Naive thymus-derived CD4-positive, alpha-beta T cell (primary cell): ENCODE measurements around the gene MRPL20. TPM values are rescaled to one million over a fixed set of nuclear protein-coding genes. Genes with fewer than 3 reads are reported as not detected.

Source experiments
- ATAC-seq: fragments of 150-1000 bp; cut with Tn5 transposase; 2 replicates; pipeline ENCODE4 v1.10.0; 2021; ENCODE audit warnings: mild to moderate bottlenecking, moderate library complexity
- CTCF ChIA-PET: fragments of 350-600 bp; sonication (Branson Sonifier 250); formaldehyde crosslinking; loops from one replicate; lab custom pipeline; 2021; ENCODE audit warnings: antibody characterized with exemption; lab: Charles Lee
- POLR2A ChIA-PET: fragments of 350-600 bp; sonication (Branson Sonifier 250); formaldehyde crosslinking; loops from one replicate; lab custom pipeline; 2021; ENCODE audit warnings: antibody characterized with exemption, inconsistent platforms; lab: Charles Lee
- DNase-seq, 9 donors: peaks; one replicate each; pipeline versions ENCODE4 v3.0.0 to v3.0.0-alpha.2; 2020 to 2022; ENCODE audit warnings: mixed read lengths in 1 of 9
- H3K27ac ChIP-seq: one replicate; pipeline ENCODE4 v1.7.0; 2013; ENCODE audit warnings: mild to moderate bottlenecking, low read depth, low read length, moderate library complexity
- H3K27me3 ChIP-seq, 2 donors: one replicate each; pipeline ENCODE4 v1.7.0; 2013; ENCODE audit warnings: low read length in 2 of 2, mild to moderate bottlenecking in 2 of 2, moderate library complexity in 2 of 2; ENCODE audit not compliant: control insufficient read depth in 2 of 2, insufficient read depth in 2 of 2
- H3K36me3 ChIP-seq, 3 experiments: 1 replicate in 2 of 3; 2 replicates in 1 of 3; pipeline ENCODE4 v1.7.0; 2013; ENCODE audit warnings: low read length in 3 of 3, mild to moderate bottlenecking in 3 of 3, moderate library complexity in 1 of 3; ENCODE audit not compliant: insufficient read depth in 3 of 3, control insufficient read depth in 2 of 3
- H3K4me1 ChIP-seq, 2 donors: one replicate each; pipeline ENCODE4 v1.7.0; 2013; ENCODE audit warnings: low read length in 2 of 2, mild to moderate bottlenecking in 2 of 2, moderate library complexity in 1 of 2; ENCODE audit not compliant: control insufficient read depth in 2 of 2, insufficient read depth in 2 of 2
- H3K4me3 ChIP-seq: 2 replicates; pipeline ENCODE4 v1.7.0; 2013; ENCODE audit warnings: mild to moderate bottlenecking, low read length
- H3K9me3 ChIP-seq, 3 experiments: 1 replicate in 2 of 3; 2 replicates in 1 of 3; pipeline ENCODE4 v1.7.0; 2013; ENCODE audit warnings: low read length in 3 of 3; ENCODE audit not compliant: control insufficient read depth in 2 of 3
- H3K27ac Mint-ChIP-seq, 9 donors: one replicate each; pipeline ENCODE4 v1.8.0; 2020 to 2022; ENCODE audit warnings: mixed read lengths in 9 of 9, mild to moderate bottlenecking in 8 of 9, moderate library complexity in 5 of 9, inconsistent platforms in 2 of 9
- H3K27me3 Mint-ChIP-seq, 5 donors: one replicate each; pipeline ENCODE4 v1.8.0; 2021 to 2022; ENCODE audit warnings: mixed read lengths in 5 of 5, mild to moderate bottlenecking in 1 of 5
- H3K36me3 Mint-ChIP-seq, 5 donors: one replicate each; pipeline ENCODE4 v1.8.0; 2020 to 2022; ENCODE audit warnings: mixed read lengths in 5 of 5, mild to moderate bottlenecking in 3 of 5, inconsistent platforms in 1 of 5
- H3K4me1 Mint-ChIP-seq, 7 donors: one replicate each; pipeline ENCODE4 v1.8.0; 2020 to 2022; ENCODE audit warnings: mixed read lengths in 7 of 7, mild to moderate bottlenecking in 3 of 7, inconsistent platforms in 1 of 7
- H3K4me3 Mint-ChIP-seq, 10 donors: one replicate each; pipeline ENCODE4 v1.8.0; 2020 to 2022; ENCODE audit warnings: mild to moderate bottlenecking in 10 of 10, mixed read lengths in 10 of 10, moderate library complexity in 6 of 10, inconsistent platforms in 2 of 10
- H3K9me3 Mint-ChIP-seq, 11 donors: one replicate each; pipeline ENCODE4 v1.8.0; 2020 to 2022; ENCODE audit warnings: mixed read lengths in 11 of 11, mild to moderate bottlenecking in 4 of 11, inconsistent platforms in 1 of 11, moderate library complexity in 1 of 11
- intact Hi-C, 2 donors: fragments of 100-400 bp; cut with micrococcal nuclease; formaldehyde crosslinking; loops; one replicate each; pipeline ENCODE4 v1.15.1; 2023
- polyA plus RNA-seq, 2 donors: library from polyadenylated mRNA; unstranded; fragments of 300-500 nt; fragmentation: Illumina TruSeq; gene quantifications; one replicate each; pipeline ENCODE4 v1.2.3, GENCODE V29; 2021
- total RNA-seq, 6 experiments: library from RNA in 5 of 6; stranded (reverse) in 5 of 6; gene quantifications; 1 replicate in 5 of 6; 2 replicates in 1 of 6; pipeline ENCODE4 v1.2.3 and lab custom pipeline; 2021 to 2026

The MRPL20 gene
- total and polyA plus RNA-seq, 7 experiments from 2014 or later = 91.2 to 239 (median 134) TPM

DNA sequence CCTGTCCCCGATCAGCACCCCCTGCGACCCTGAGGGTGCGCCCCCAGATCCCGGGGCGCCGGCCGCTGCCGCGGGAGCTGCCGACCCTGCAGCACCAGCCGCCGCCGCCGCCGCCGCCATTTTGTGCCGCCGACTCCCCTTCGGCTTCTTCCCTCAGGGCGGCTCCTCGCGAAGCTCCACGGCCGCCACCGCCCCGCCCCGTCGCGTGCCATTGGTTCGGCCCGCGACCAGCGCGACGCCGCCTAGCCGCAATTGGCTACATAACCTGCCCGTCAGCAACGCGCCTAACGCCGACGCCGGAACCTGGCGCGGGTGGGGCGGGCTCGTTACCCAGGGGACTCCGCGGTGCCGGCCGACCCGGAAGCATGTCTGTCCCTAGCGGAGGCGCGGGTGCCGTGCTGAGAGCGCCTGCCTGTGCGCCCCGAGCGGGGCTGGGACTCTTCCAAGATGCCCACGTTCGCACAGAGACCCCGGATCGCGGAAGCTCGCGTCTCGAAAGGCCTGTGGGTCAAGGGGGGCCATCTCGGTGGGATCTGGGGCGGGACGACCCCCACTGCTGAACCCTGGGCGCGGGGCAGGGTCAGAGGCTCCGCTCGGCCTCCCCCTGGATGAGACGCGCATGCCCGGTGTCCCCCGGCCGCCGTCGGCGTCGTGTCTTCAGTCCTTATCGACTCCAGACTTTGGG lies 7.8 kb downstream of the MRPL20 start, which contains the start of gene CCNL2:
Gene CCNL2 (minus strand): TSS at position 149 of the 685 bp plus-strand sequence. CDS start 29 bp downstream, at position 120.
- Mint-ChIP-seq H3K27me3 (no peaks in the 10 kb centered on the region), H3K9me3 (peaks cover 0 to 2% (median 0%) of the 10 kb centered on the region in 11 donors), H3K27ac (peak within 1 kb of the TSS; percentile 78 to 93 (median 89)), H3K4me3 (peak within 1 kb of the TSS; percentile 85 to 94 (median 90)), H3K4me1 (peaks cover 22 to 65% (median 43%) of the 10 kb centered on the region in 7 donors), H3K36me3 (peaks cover 0 to 30% (median 20%) of the 10 kb centered on the region in 5 donors)
- no peaks in the 10 kb centered on the region for H3K27me3 ChIP-seq
- no peaks in the 10 kb centered on the region for H3K9me3 ChIP-seq
- H3K36me3 ChIP-seq = peaks cover 8 to 59% (median 18%) of the 10 kb centered on the region in 3 experiments
- peak; percentile 97 for ATAC-seq
- H3K4me3 ChIP-seq = peak within 1 kb of the TSS; percentile 99
- DNase-seq = peak; percentile 98 to 99 (median 99)
- CTCF ChIA-PET = interaction anchor here (1.0 to 2.2 kb wide), 3 partner anchors 12 to 27 kb away, joined by 3 to 7 read pairs (median 5); no protein-coding TSS in a partner anchor
- H3K27ac ChIP-seq = peak within 1 kb of the TSS; percentile 91
- H3K4me1 ChIP-seq = peaks cover 20 to 23% of the 10 kb centered on the region in 2 donors
- intact Hi-C loops = loop anchor here (1.0 to 2.0 kb wide), 10 partner anchors 8 to 283 kb away; partner anchors contain the start of genes AURKAIP1 (in 2 of the 2), ATAD3A (in 1 of the 2), ATAD3B (in 1 of the 2) and C1orf159 (in 1 of the 2)
- POLR2A ChIA-PET = interaction anchor here (0.7 to 9.8 kb wide), 13 partner anchors 8 to 302 kb away, joined by 3 to 80 read pairs (median 5); partner anchors contain the start of genes ACAP3, AURKAIP1, MRPL20 and UBE2J2

DNA sequence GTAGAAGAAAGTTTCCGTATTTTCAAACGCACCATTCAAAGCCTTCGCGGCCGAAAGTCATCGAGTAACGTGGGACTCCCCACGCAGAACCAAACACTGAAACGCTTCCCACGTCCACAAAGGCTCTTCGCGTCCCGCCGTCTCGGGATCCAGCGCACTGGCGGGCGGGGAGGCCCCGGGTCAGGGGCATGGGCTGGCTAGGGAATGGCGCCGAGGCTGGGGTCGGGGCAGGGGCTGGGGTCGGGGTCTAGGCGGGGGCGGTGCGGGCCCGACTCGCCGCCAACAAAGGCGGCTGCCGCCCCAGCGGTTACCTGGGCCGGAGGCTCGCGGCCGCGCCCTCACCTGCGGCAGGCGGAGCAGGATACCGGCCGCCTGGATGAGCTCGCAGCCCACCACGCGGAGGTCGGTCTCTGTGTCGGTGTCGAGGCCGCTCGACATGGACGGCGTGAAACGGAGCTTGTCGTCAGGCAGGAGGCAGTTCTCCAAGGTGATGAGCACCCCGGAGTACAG lies 8.4 kb downstream of the MRPL20 start:
- ChIA-PET CTCF (interaction anchor here (1.0 to 2.2 kb wide), 3 partner anchors 11 to 27 kb away, joined by 3 to 7 read pairs (median 5); no protein-coding TSS in a partner anchor), POLR2A (interaction anchor here (0.7 to 9.8 kb wide), 12 partner anchors 9 to 301 kb away, joined by 3 to 80 read pairs (median 6); partner anchors contain the start of genes ACAP3, AURKAIP1, MRPL20 and UBE2J2)
- H3K36me3 Mint-ChIP-seq = peaks cover 0 to 32% (median 20%) of the 10 kb centered on the region in 5 donors
- Histone ChIP-seq H3K27me3 (no peaks in the 10 kb centered on the region), H3K9me3 (no peaks in the 10 kb centered on the region), H3K36me3 (peaks cover 13 to 61% (median 24%) of the 10 kb centered on the region in 3 experiments), H3K4me3 (peak overlapping the region; percentile 82), H3K27ac (peak overlapping the region; percentile 91), H3K4me1 (peaks cover 20 to 23% of the 10 kb centered on the region in 2 donors)
- H3K4me3 Mint-ChIP-seq = peak overlapping the region; percentile 85 to 94 (median 90)
- peaks cover 22 to 66% (median 43%) of the 10 kb centered on the region in 7 donors for H3K4me1 Mint-ChIP-seq
- H3K27ac Mint-ChIP-seq = peak overlapping the region; percentile 69 to 90 (median 87)
- no peak for DNase-seq
- no peaks in the 10 kb centered on the region for H3K27me3 Mint-ChIP-seq
- peak; percentile 1 for ATAC-seq
- H3K9me3 Mint-ChIP-seq = peaks cover 0 to 2% (median 0%) of the 10 kb centered on the region in 11 donors
- intact Hi-C loops = loop anchor here (1.0 to 2.0 kb wide), 10 partner anchors 9 to 282 kb away; partner anchors contain the start of genes AURKAIP1 (in 2 of the 2), ATAD3A (in 1 of the 2), ATAD3B (in 1 of the 2) and C1orf159 (in 1 of the 2)

DNA sequence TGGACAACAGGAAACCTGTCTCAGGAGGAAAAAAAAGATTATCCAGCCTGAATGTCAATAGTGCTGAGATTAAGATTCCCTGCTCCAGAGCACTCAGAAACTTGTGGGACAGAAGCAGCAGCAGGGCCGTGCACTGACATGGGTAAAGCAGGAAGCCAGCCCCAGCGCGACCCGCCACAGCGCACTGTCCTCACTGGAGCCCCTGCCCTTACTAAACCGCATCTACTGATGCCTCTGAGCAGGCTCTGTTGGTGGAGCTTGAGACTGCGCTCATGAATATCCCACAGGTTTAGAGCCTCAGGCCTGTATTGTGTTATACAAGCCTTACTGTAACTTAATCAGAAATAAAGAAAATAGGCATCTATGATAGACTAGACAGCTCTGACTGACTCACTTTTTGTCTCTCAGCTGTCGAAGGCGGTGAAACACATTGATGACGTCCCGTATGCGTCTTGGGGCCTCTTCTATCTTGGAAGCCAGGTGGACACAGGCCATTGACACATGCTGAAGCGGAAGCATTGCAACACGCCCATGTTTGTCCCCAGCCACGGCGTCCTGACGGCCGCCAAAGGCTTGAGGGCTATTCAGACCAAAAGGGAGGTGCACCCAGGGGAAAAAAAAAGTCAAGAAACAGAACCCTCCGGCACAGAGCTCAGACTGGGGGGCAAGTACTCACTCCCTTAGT lies 9.1 kb downstream of the MRPL20 start:
- Mint-ChIP-seq H3K9me3 (peaks cover 0 to 2% (median 0%) of the 10 kb centered on the region in 11 donors), H3K36me3 (peaks cover 0 to 34% (median 19%) of the 10 kb centered on the region in 5 donors), H3K27me3 (no peaks in the 10 kb centered on the region), H3K4me3 (peak overlapping the region; percentile 85 to 94 (median 89)), H3K4me1 (peaks cover 22 to 60% (median 41%) of the 10 kb centered on the region in 7 donors), H3K27ac (peak overlapping the region; percentile 69 to 90 (median 86))
- Histone ChIP-seq H3K4me3 (peak overlapping the region; percentile 82), H3K9me3 (no peaks in the 10 kb centered on the region), H3K27me3 (no peaks in the 10 kb centered on the region), H3K4me1 (peaks cover 20 to 23% of the 10 kb centered on the region in 2 donors), H3K27ac (peak overlapping the region; percentile 91), H3K36me3 (peaks cover 20 to 64% (median 32%) of the 10 kb centered on the region in 3 experiments)
- POLR2A ChIA-PET = interaction anchor here (0.9 to 9.8 kb wide), 3 partner anchors 10 to 23 kb away, joined by 6 to 80 read pairs (median 59); partner anchors contain the start of genes AURKAIP1 and MRPL20
- DNase-seq (no peak), ATAC-seq (no peak)
- CTCF ChIA-PET = no interaction called here
- intact Hi-C loops = loop anchor here (2.0 kb wide), 3 partner anchors 73 to 123 kb away; partner anchors contain the start of genes CPTP (in 1 of the 2) and INTS11 (in 1 of the 2)

DNA sequence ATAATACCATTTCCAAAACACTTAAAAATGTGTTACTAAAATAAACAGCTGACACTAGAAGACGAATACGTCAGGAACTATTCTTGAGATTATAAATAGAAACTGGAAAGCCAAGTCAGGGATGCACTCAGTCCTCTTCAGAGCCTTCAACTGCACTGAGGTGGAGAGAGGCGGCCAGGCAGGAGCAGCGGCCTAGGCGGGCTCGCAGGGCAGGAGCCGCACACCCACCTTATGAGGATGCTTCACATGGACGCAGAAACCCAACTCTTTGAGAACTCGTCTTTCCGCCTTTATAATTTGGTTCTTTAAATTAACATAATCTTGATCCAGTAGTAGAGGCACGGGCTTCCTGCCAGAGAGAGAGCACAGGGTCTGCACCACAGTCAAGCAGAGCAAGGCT lies 11.9 kb downstream of the MRPL20 start:
- intact Hi-C loops = no loop called here
- Mint-ChIP-seq H3K27me3 (no peaks in the 10 kb centered on the region), H3K27ac (peak overlapping the region in 4 of 9 donors; percentile 18 to 79 (median 42)), H3K4me3 (peak overlapping the region in 8 of 10 donors; percentile 0 to 52 (median 31)), H3K9me3 (peaks cover 0 to 2% (median 0%) of the 10 kb centered on the region in 11 donors), H3K4me1 (peaks cover 20 to 46% (median 28%) of the 10 kb centered on the region in 7 donors), H3K36me3 (peaks cover 4 to 46% (median 29%) of the 10 kb centered on the region in 5 donors)
- ATAC-seq = no peak
- H3K27me3 ChIP-seq = no peaks in the 10 kb centered on the region
- ChIA-PET POLR2A (interaction anchor here (9.8 kb wide), 1 partner anchor 12 kb away, joined by 80 read pairs; the partner anchor contains the start of gene MRPL20), CTCF (no interaction called here)
- no peak overlapping the region for H3K27ac ChIP-seq
- H3K4me1 ChIP-seq = peaks cover 14 to 18% of the 10 kb centered on the region in 2 donors
- peaks cover 42 to 70% (median 47%) of the 10 kb centered on the region in 3 experiments for H3K36me3 ChIP-seq
- no peak overlapping the region for H3K4me3 ChIP-seq
- DNase-seq = no peak
- H3K9me3 ChIP-seq = no peaks in the 10 kb centered on the region

DNA sequence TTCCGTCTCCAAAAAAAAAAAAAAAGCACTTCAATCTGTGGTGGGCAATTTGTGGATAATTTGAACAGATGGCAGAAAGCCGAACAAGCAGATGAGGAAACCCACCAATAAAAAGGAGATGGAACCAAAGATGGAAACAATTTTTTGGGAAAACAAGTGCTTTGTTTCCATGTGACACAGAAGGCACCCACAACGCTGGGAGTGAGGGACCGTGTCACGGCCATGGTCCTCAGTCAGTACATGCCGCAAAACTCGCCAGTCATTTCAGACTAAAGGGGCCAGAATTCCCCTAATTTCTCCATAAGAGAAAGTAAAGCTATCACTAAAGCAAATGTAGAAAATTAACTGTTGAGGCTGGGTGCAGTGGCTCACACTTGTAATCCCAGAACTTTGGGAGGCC lies 13.0 kb downstream of the MRPL20 start:
- Histone ChIP-seq H3K27me3 (no peaks in the 10 kb centered on the region), H3K4me1 (peaks cover 10 to 15% of the 10 kb centered on the region in 2 donors), H3K36me3 (peaks cover 47 to 76% (median 50%) of the 10 kb centered on the region in 3 experiments), H3K4me3 (no peak overlapping the region), H3K9me3 (no peaks in the 10 kb centered on the region), H3K27ac (no peak overlapping the region)
- Mint-ChIP-seq H3K4me1 (peaks cover 17 to 38% (median 20%) of the 10 kb centered on the region in 7 donors), H3K9me3 (peaks cover 0 to 2% (median 0%) of the 10 kb centered on the region in 11 donors), H3K36me3 (peaks cover 4 to 52% (median 33%) of the 10 kb centered on the region in 5 donors), H3K4me3 (no peak overlapping the region), H3K27ac (peak overlapping the region in 1 of 9 donors; percentile 14), H3K27me3 (no peaks in the 10 kb centered on the region)
- ATAC-seq = no peak
- intact Hi-C loops = no loop called here
- no peak for DNase-seq
- POLR2A ChIA-PET = interaction anchor here (9.8 kb wide), 1 partner anchor 13 kb away, joined by 80 read pairs; the partner anchor contains the start of gene MRPL20
- CTCF ChIA-PET = no interaction called here
